ENCODE data around the gene TNS1.
"Not testable (repeated sequence)": the region's sequence is repeated elsewhere in the genome, so short reads cannot be mapped to it uniquely, and the experiment has no call there.

TNS1 gene

DNA sequence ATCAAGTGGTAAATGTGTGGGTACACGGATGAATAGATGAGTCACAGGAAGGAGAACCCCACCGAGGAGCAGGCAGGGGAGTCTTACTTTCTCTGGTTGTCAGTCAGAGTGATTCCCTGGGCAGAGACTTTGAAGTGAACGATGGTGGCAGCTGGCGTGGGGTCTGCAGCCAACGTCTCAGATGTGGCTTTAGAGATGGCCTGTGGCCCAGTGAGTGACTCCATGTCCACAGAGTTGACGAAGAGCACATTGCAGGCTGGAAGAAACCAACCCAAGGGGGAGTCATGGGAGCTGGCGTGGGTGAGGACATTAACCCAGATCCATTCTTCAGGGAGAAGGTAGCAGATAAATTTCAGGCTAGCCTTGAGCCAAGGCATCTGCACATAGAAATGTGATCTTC lies 193.1 kb downstream of the TNS1 start:
- no peaks in the 10 kb centered on the region for H3K27me3 ChIP-seq
- H3K27ac ChIP-seq, result no peak overlapping the region
- H3K4me3 ChIP-seq (ENCODE audit: low read depth in 1 of 2, low read length in 1 of 2), result no peak overlapping the region
- no peaks in the 10 kb centered on the region for H3K4me1 ChIP-seq (ENCODE audit: control insufficient read depth in 1 of 2, insufficient read depth in 1 of 2, low read depth in 1 of 2, low read length in 1 of 2)
- TF ChIP-seq, protein P1, sequence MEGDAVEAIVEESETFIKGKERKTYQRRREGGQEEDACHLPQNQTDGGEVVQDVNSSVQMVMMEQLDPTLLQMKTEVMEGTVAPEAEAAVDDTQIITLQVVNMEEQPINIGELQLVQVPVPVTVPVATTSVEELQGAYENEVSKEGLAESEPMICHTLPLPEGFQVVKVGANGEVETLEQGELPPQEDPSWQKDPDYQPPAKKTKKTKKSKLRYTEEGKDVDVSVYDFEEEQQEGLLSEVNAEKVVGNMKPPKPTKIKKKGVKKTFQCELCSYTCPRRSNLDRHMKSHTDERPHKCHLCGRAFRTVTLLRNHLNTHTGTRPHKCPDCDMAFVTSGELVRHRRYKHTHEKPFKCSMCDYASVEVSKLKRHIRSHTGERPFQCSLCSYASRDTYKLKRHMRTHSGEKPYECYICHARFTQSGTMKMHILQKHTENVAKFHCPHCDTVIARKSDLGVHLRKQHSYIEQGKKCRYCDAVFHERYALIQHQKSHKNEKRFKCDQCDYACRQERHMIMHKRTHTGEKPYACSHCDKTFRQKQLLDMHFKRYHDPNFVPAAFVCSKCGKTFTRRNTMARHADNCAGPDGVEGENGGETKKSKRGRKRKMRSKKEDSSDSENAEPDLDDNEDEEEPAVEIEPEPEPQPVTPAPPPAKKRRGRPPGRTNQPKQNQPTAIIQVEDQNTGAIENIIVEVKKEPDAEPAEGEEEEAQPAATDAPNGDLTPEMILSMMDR (IDR thresholded peaks at IDR 0.05), result no peak
- no peaks in the 10 kb centered on the region for H3K36me3 ChIP-seq
- no peaks in the 10 kb centered on the region for H3K9me3 ChIP-seq

DNA sequence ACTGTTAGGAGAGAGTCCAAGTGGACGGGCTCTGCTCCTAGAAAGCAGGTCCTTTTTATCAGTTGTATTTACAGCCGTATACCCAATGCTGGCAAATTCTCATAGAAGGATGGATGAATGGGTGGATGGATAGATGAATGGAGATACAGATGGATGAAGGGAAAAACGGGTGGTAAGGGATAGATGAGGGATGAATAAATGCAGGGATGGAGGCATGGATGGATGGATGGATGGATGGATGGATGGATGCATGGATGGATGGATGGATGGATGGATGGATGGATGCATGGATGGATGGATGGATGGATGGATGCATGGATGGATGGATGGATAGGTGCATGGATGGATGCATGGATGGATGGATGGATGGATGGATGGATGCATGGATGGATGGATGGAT lies 193.8 kb downstream of the TNS1 start:
- H3K4me1 ChIP-seq (ENCODE audit: control insufficient read depth in 1 of 2, insufficient read depth in 1 of 2, low read depth in 1 of 2, low read length in 1 of 2); H3K27ac ChIP-seq; H3K9me3 ChIP-seq; H3K36me3 ChIP-seq; H3K4me3 ChIP-seq (ENCODE audit: low read depth in 1 of 2, low read length in 1 of 2); H3K27me3 ChIP-seq: not testable (repeated sequence)

GRCh38 chr2:217808326-217808725 lies 194.5 kb downstream of the TNS1 start:
- no peak overlapping the region for H3K27ac ChIP-seq
- no peak overlapping the region for H3K4me3 ChIP-seq (ENCODE audit: low read depth in 1 of 2, low read length in 1 of 2)
- no peaks in the 10 kb centered on the region for H3K27me3 ChIP-seq
- no peaks in the 10 kb centered on the region for H3K36me3 ChIP-seq
- TF ChIP-seq, protein P1 (IDR thresholded peaks at IDR 0.05), result no peak
- no peaks in the 10 kb centered on the region for H3K4me1 ChIP-seq (ENCODE audit: control insufficient read depth in 1 of 2, insufficient read depth in 1 of 2, low read depth in 1 of 2, low read length in 1 of 2)
- no peaks in the 10 kb centered on the region for H3K9me3 ChIP-seq

GRCh38 chr2:217807753-217808152 lies 195.0 kb downstream of the TNS1 start:
- Histone ChIP-seq H3K27ac (no peak overlapping the region), H3K27me3 (no peaks in the 10 kb centered on the region), H3K36me3 (no peaks in the 10 kb centered on the region), H3K9me3 (no peaks in the 10 kb centered on the region), H3K4me1 (ENCODE audit: control insufficient read depth in 1 of 2, insufficient read depth in 1 of 2, low read depth in 1 of 2, low read length in 1 of 2) (no peaks in the 10 kb centered on the region), H3K4me3 (ENCODE audit: low read depth in 1 of 2, low read length in 1 of 2) (no peak overlapping the region)
- TF ChIP-seq, protein P1 (IDR thresholded peaks at IDR 0.05), result no peak

- Histone ChIP-seq H3K36me3 (no peaks in the 10 kb centered on the region), H3K9me3 (no peaks in the 10 kb centered on the region)
- TF ChIP-seq, protein P1 (IDR thresholded peaks at IDR 0.05), result no peak
These were observed 195.8 kb downstream of the TNS1 start for GRCh38 chr2:217807025-217807424.

GRCh38 chr2:217806482-217806765 lies 196.4 kb downstream of the TNS1 start:
- no peak overlapping the region for H3K4me3 ChIP-seq (ENCODE audit: low read depth in 1 of 2, low read length in 1 of 2)
- H3K36me3 ChIP-seq, result no peaks in the 10 kb centered on the region
- no peak overlapping the region for H3K27ac ChIP-seq
- H3K9me3 ChIP-seq, result no peaks in the 10 kb centered on the region
- TF ChIP-seq, protein P1 (IDR thresholded peaks at IDR 0.05), result no peak
- no peaks in the 10 kb centered on the region for H3K4me1 ChIP-seq (ENCODE audit: control insufficient read depth in 1 of 2, insufficient read depth in 1 of 2, low read depth in 1 of 2, low read length in 1 of 2)
- H3K27me3 ChIP-seq, result no peaks in the 10 kb centered on the region

More at GRCh38 chr2:217807025-217807424, 195.8 kb downstream of the TNS1 start:
- Histone ChIP-seq H3K4me1 (ENCODE audit: control insufficient read depth in 1 of 2, insufficient read depth in 1 of 2, low read depth in 1 of 2, low read length in 1 of 2) (no peaks in the 10 kb centered on the region), H3K4me3 (ENCODE audit: low read depth in 1 of 2, low read length in 1 of 2) (no peak overlapping the region), H3K27ac (no peak overlapping the region), H3K27me3 (no peaks in the 10 kb centered on the region)

Data from neutrophil (primary cell).